Activated B cell treated with CpG ODN at 0.5 μM for 24 hours (primary cell): ENCODE data around the gene SORBS1. TPM values are rescaled to one million over a fixed set of nuclear protein-coding genes. Genes with fewer than 3 reads are reported as not detected.

Experiments
- ATAC-seq: fragments of 200-7000 bp; cut with Tn5 transposase; one replicate; pipeline ENCODE4 v1.10.0; 2021; ENCODE audit warnings: low read depth, mild to moderate bottlenecking, moderate library complexity
- CTCF ChIA-PET: fragments of 350-600 bp; sonication (Branson Sonifier 250); formaldehyde crosslinking; loops from one replicate; lab custom pipeline; 2021; ENCODE audit warnings: antibody characterized with exemption; lab: Charles Lee
- POLR2A ChIA-PET: fragments of 350-600 bp; sonication (Branson Sonifier 250); formaldehyde crosslinking; loops from one replicate; lab custom pipeline; 2021; ENCODE audit warnings: antibody characterized with exemption; lab: Charles Lee
- DNase-seq: peaks from one replicate; pipeline ENCODE4 v3.0.0; 2022
- H3K27ac Mint-ChIP-seq: one replicate; pipeline ENCODE4 v1.8.0; 2020; ENCODE audit warnings: mixed read lengths
- H3K27me3 Mint-ChIP-seq: one replicate; pipeline ENCODE4 v1.8.0; 2021; ENCODE audit warnings: mixed read lengths
- H3K36me3 Mint-ChIP-seq: one replicate; pipeline ENCODE4 v1.8.0; 2021; ENCODE audit warnings: low read depth, mixed read lengths
- H3K4me1 Mint-ChIP-seq: one replicate; pipeline ENCODE4 v1.8.0; 2021; ENCODE audit warnings: mixed read lengths
- H3K4me3 Mint-ChIP-seq: one replicate; pipeline ENCODE4 v1.8.0; 2020; ENCODE audit warnings: mild to moderate bottlenecking, mixed read lengths
- H3K9me3 Mint-ChIP-seq: one replicate; pipeline ENCODE4 v1.8.0; 2020; ENCODE audit warnings: mixed read lengths
- CTCF ChIP-seq: fragments of 200-600 bp; IDR thresholded peaks from one replicate; pipeline ENCODE4 v1.8.0; 2022; ENCODE audit warnings: antibody characterized with exemption, mild to moderate bottlenecking
- intact Hi-C: fragments of 100-400 bp; cut with micrococcal nuclease; formaldehyde crosslinking; loops from one replicate; pipeline ENCODE4 v1.15.1; 2024
- total RNA-seq: library from RNA; stranded (reverse); gene quantifications from 2 replicates; pipeline ENCODE4 v1.2.3, GENCODE V29; 2022

SORBS1 gene
- total RNA-seq, 1 donor from 2014 or later, result 0.42 TPM

GRCh38 chr10:95421782-95422181 is 139.4 kb downstream of the SORBS1 start:
- CTCF ChIA-PET, result interaction anchor here (3.9 kb wide), 1 partner anchor 8 kb away, joined by 12 read pairs; no protein-coding TSS in a partner anchor

DNA sequence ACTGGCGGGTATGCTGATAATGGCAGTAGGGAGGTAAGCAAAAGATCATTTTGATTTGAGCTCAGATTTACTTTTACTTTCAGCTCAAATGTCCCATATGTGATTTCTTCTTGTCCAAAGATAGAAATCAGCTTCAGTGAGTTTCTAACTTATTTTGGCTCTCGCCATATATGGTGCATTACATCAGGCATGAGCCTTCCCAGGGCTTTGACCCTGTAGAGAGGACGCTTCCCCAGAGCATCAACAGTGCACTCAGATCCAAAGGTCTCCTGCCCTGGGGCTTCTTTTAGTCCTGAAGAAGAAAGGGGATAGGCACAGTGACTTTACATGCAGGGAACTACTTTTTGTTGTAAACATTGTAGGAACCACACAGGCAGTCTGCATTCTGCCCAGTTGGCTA is 141.8 kb downstream of the SORBS1 start:
- ChIA-PET CTCF (interaction anchor here (3.9 kb wide), 1 partner anchor 10 kb away, joined by 12 read pairs; no protein-coding TSS in a partner anchor), POLR2A (no interaction called here)
- H3K27me3 Mint-ChIP-seq, result no peaks in the 10 kb centered on the region
- ATAC-seq (no peak), DNase-seq (no peak)
- intact Hi-C loops, result no loop called here
- no peak overlapping the region for H3K27ac Mint-ChIP-seq
- no peak overlapping the region for H3K4me3 Mint-ChIP-seq
- no peaks in the 10 kb centered on the region for H3K4me1 Mint-ChIP-seq
- no peaks in the 10 kb centered on the region for H3K9me3 Mint-ChIP-seq
- no peaks in the 10 kb centered on the region for H3K36me3 Mint-ChIP-seq
- TF ChIP-seq CTCF, result no peak

More at GRCh38 chr10:95421782-95422181, 139.4 kb downstream of the SORBS1 start:
- no peak overlapping the region for H3K4me3 Mint-ChIP-seq
- no peak for TF ChIP-seq CTCF
- no peaks in the 10 kb centered on the region for H3K4me1 Mint-ChIP-seq
- H3K27ac Mint-ChIP-seq, result no peak overlapping the region
- no peak for DNase-seq
- no peaks in the 10 kb centered on the region for H3K36me3 Mint-ChIP-seq
- no peak for ATAC-seq
- H3K9me3 Mint-ChIP-seq, result no peaks in the 10 kb centered on the region
- POLR2A ChIA-PET, result no interaction called here
- intact Hi-C loops, result no loop called here
- peaks cover 8% of the 10 kb centered on the region for H3K27me3 Mint-ChIP-seq

DNA sequence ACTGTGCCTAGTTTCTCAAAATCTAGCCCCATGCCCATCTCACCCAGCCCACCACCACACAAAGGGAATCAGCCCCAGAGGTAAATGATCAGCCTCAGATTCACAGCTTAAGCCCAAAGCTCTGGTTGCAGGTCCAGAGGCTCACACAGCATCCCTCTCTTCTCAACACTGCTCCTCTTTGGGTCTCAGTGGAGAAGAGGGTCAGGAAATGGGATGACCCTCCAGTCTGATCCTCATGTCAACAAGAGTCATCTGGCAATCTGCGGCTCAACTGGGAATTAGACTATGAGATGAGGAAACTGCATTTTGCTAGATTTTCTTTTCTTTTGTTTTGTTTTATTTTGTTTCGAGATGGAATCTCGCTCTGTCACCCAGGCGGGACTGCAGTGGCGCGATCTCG is 144.2 kb downstream of the SORBS1 start:
- H3K4me3 Mint-ChIP-seq, result no peak overlapping the region
- H3K4me1 Mint-ChIP-seq, result no peaks in the 10 kb centered on the region
- H3K36me3 Mint-ChIP-seq, result no peaks in the 10 kb centered on the region
- no peak overlapping the region for H3K27ac Mint-ChIP-seq
- no peaks in the 10 kb centered on the region for H3K27me3 Mint-ChIP-seq
- DNase-seq, result no peak
- CTCF ChIA-PET, result no interaction called here
- intact Hi-C loops, result no loop called here
- no peak for ATAC-seq
- POLR2A ChIA-PET, result no interaction called here
- no peaks in the 10 kb centered on the region for H3K9me3 Mint-ChIP-seq
- no peak for TF ChIP-seq CTCF

GRCh38 chr10:95416270-95416669 is 144.9 kb downstream of the SORBS1 start:
- DNase-seq (no peak), ATAC-seq (no peak)
- intact Hi-C loops, result no loop called here
- no peak for TF ChIP-seq CTCF
- H3K27me3 Mint-ChIP-seq, result no peaks in the 10 kb centered on the region
- no peaks in the 10 kb centered on the region for H3K36me3 Mint-ChIP-seq
- no peaks in the 10 kb centered on the region for H3K4me1 Mint-ChIP-seq
- H3K9me3 Mint-ChIP-seq, result no peaks in the 10 kb centered on the region
- H3K4me3 Mint-ChIP-seq, result no peak overlapping the region
- no peak overlapping the region for H3K27ac Mint-ChIP-seq
- ChIA-PET CTCF (interaction anchor here (1.3 kb wide), 1 partner anchor 15 kb away, joined by 7 read pairs; no protein-coding TSS in a partner anchor), POLR2A (no interaction called here)

GRCh38 chr10:95415621-95416031 is 145.5 kb downstream of the SORBS1 start:
- Mint-ChIP-seq H3K9me3 (no peaks in the 10 kb centered on the region), H3K4me3 (no peak overlapping the region), H3K36me3 (no peaks in the 10 kb centered on the region), H3K27ac (no peak overlapping the region), H3K27me3 (no peaks in the 10 kb centered on the region), H3K4me1 (no peaks in the 10 kb centered on the region)
- ChIA-PET CTCF (interaction anchor here (1.3 kb wide), 1 partner anchor 15 kb away, joined by 7 read pairs; no protein-coding TSS in a partner anchor), POLR2A (no interaction called here)
- intact Hi-C loops, result no loop called here
- no peak for ATAC-seq
- no peak for DNase-seq
- TF ChIP-seq CTCF, result no peak
